T-helper 2 cell (primary cell): ENCODE results near the gene SORCS1.

Experiments used
- DNase-seq, 5 experiments: peaks; one replicate each; pipeline versions ENCODE4 v3.0.0 to v3.0.0-alpha.2; 2012 to 2022

The SORCS1 gene

GRCh38 chr10:106982268-106982667 is 182.2 kb downstream of the SORCS1 start:
- DNase-seq = no peak

- no peak for DNase-seq
Observed at GRCh38 chr10:106981452-106982075, 182.9 kb downstream of the SORCS1 start.

GRCh38 chr10:106980495-106981451 is 183.7 kb downstream of the SORCS1 start:
- DNase-seq = no peak

GRCh38 chr10:106978756-106979155 is 185.8 kb downstream of the SORCS1 start:
- DNase-seq = no peak

DNA sequence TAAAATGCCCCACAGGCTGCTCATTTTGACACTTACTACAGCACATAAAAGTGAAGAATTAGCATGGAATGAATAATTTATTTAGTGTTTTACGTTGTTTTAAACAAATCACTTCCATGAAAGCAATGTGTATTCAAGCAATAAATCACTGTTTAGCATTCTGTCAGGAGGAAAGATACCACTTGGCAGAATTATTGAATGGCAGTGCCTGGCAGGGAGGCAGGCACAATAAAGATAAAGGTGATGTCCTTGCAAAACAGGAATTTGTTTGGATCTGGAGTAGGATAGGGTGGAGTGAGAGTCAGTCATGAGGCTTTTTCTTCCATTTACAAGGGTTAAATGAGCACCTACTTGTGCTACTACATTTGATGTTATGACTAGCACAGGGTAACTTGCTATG is 190.8 kb downstream of the SORCS1 start:
- no peak for DNase-seq

- no peak for DNase-seq
Observed at GRCh38 chr10:106973288-106973687, 191.2 kb downstream of the SORCS1 start.

GRCh38 chr10:106972381-106972780 is 192.1 kb downstream of the SORCS1 start:
- DNase-seq = no peak

- no peak for DNase-seq
Observed at GRCh38 chr10:106971411-106971831, 193.1 kb downstream of the SORCS1 start.

GRCh38 chr10:106967452-106967851 is 197.1 kb downstream of the SORCS1 start:
- no peak for DNase-seq

DNA sequence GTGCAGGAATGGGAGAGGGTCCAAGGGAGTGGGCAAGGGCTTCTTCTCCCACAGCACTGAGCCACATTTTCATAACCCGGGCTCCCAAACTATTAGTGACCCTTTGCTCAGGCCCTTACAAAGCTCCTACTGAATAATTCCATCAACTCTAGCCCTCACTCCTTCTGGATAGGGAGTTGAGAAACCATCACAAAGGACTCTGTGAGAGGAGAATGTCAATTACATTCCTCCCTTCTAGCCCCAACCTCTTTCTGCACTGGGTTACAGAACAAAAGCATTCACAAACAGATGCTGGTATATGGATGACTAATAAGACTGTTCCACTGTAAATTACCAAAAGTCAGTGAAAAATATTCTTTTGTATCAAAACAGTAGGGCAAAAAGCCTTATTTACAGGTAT is 203.7 kb downstream of the SORCS1 start:
- no peak for DNase-seq

DNA sequence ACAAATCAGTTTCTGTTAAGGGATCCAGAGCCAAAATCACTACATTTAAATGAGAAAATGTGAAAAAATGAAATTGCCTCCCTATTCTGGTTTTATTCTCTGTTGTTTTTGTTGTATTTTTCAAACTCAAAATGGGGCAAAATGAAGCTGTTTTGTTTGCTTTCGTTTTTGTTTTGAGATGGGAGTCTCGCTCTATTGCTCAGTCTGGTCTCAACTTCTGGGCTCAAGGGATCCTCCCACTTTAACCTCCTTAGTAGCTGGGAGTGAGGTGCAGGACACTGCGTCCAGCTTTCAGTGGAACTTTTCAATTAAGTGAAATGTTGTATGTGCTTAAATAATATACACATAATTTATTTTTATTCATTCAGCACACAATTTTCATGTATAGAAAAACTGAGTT is 205.0 kb downstream of the SORCS1 start:
- no peak for DNase-seq

GRCh38 chr10:106958589-106959361 is 205.7 kb downstream of the SORCS1 start:
- no peak for DNase-seq

DNA sequence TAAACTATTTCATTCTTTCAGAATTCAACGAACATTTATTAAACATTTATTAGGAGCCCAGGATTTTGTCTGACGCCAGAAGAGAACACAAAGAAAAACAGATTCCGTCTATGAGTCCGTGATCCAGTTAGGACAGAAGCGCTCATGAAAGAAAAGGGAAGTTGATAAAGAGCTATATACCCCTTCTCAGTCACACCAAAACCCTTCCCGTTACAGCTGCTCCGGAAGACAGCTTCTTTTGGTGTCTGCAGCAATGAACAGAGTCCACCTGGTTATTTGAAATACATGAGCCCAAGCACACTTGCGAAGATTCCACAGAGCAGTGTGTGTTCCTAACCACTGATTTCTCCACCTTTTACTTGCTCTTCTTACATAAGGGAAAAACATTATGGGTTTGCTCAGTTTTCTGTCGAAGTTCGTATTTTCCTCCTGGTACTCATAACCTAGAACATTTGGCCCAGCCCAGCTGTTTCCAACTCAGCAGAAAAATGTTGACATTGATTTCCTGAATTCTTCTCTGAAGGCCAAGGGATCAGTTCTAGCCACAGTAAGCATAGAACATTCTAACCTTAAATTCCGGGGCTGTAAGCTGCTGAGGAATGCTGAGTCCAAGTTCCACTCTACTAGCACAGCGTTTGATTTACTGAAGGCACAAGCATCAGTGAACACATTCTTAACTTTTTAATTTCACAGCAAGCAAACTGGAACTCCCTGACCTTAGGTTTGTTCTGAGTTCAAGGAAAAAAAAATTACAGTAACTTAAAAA is 206.5 kb downstream of the SORCS1 start:
- no peak for DNase-seq

- no peak for DNase-seq
Observed at GRCh38 chr10:106956216-106956915, 208.1 kb downstream of the SORCS1 start.

- no peak for DNase-seq
Observed at GRCh38 chr10:106955133-106955532, 209.4 kb downstream of the SORCS1 start.

DNA sequence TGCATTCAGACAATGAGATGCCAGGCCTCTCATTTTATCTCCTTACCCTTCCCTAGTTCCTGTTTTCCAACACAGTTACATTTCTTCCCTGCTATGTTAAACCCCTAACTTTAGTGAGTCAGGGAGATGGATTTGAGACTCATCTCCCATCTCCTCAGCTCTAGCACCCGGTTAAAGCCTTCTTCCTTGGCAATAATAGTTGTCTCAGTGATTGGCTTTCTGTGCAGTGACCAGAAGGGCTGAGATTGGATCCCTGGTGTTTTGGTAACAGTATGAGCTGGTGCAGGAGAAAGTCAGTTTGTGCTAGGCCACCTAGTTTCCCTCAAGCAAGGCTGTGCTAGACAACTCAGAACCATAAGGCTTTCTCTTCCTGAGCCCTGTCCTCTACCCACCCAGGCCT is 212.5 kb downstream of the SORCS1 start:
- DNase-seq = no peak

- DNase-seq = no peak
Observed at GRCh38 chr10:106949680-106950478, 214.6 kb downstream of the SORCS1 start.

DNA sequence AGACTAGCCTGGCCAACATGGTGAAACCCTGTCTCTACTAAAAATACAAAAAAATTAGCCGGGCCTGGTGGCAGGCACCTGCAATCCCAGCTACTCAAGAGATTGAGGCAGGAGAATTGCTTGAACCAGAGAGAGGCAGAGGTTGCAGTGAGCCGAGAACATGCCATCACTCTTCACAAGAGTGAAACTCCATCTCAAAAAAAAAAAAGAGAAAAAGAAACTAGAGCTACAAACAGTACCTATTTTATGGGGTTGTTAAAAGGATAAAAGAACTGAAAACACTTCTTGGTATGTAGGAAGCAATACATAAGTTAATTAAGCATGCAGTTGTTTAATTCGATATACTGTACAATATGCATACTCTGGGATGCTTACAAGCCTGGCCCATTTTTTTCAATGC is 216.9 kb downstream of the SORCS1 start:
- DNase-seq = no peak

- no peak for DNase-seq
Observed at GRCh38 chr10:106942035-106942662, 222.4 kb downstream of the SORCS1 start.

DNA sequence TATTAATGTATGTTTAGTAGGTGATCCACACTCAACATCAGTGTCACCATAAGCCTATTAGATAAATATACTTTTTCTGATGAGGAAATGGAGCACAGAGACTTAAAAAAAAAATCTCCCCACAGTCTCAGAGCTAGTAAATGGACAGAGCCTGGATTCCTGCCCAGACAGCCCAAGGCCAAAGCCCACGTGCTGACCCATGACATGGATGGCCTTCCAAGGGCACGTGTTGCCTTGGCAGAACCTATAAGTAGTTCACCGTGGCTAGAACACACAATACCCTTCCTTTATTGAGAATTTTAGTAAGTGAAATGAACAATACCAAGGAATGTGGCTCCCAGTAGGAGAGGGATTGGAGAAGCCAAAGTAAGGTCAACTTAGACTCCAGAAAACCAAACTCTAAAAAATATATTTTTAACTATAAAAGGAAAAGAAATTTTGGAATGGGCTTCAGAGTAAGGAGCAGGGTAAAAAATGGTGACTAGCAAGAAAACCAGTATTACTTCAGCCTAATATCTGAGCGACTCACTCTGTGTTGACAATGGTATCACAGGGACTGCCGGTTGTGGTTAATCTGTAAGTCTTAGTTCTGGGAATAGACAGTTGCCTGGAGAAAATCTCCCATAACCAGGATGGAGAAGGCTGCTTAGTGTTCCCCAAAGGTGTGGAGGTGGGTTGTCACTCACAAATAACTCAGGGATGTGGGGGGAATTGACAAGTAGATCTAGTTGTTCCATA is 223.0 kb downstream of the SORCS1 start:
- no peak for DNase-seq
